ENCODE data around the gene OGFOD1.

The OGFOD1 gene

DNA sequence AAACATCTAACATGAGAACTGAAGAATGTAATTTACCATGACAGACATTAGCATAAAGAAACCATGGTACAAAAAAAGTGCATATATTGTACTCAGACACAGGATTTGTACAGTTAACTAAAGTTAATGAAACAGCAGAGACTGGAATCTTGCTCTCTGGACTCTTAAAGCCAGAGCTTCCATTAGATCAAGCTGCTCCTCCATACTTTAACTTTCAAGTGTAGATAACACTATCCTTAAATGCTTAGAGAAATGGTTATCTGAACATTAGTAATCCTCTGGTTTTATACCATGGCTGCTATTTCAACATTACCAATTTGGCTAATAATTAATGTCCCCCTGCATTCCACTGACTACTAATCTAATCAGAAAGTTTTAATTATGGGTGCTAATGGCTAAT lies 3.3 kb upstream of the OGFOD1 start:
- TF ChIP-seq FOXP2 (optimal IDR thresholded peaks at IDR 0.05; ENCODE audit: borderline replicate concordance, extremely low read depth, extremely low read length, insufficient read depth) = no peak
- TF ChIP-seq, protein P1, sequence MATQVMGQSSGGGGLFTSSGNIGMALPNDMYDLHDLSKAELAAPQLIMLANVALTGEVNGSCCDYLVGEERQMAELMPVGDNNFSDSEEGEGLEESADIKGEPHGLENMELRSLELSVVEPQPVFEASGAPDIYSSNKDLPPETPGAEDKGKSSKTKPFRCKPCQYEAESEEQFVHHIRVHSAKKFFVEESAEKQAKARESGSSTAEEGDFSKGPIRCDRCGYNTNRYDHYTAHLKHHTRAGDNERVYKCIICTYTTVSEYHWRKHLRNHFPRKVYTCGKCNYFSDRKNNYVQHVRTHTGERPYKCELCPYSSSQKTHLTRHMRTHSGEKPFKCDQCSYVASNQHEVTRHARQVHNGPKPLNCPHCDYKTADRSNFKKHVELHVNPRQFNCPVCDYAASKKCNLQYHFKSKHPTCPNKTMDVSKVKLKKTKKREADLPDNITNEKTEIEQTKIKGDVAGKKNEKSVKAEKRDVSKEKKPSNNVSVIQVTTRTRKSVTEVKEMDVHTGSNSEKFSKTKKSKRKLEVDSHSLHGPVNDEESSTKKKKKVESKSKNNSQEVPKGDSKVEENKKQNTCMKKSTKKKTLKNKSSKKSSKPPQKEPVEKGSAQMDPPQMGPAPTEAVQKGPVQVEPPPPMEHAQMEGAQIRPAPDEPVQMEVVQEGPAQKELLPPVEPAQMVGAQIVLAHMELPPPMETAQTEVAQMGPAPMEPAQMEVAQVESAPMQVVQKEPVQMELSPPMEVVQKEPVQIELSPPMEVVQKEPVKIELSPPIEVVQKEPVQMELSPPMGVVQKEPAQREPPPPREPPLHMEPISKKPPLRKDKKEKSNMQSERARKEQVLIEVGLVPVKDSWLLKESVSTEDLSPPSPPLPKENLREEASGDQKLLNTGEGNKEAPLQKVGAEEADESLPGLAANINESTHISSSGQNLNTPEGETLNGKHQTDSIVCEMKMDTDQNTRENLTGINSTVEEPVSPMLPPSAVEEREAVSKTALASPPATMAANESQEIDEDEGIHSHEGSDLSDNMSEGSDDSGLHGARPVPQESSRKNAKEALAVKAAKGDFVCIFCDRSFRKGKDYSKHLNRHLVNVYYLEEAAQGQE (IDR thresholded peaks at IDR 0.05; ENCODE audit: insufficient read depth in 1 of 2, low read depth in 2 of 2, low read length in 2 of 2) = no peak
- no peak for TF ChIP-seq TAF1 (IDR thresholded peaks at IDR 0.05; ENCODE audit: borderline replicate concordance, insufficient read depth, low read length)
- no peak for TF ChIP-seq SIN3A (IDR thresholded peaks at IDR 0.05; ENCODE audit: borderline replicate concordance, insufficient read depth, low read length)
- TF ChIP-seq POLR2AphosphoS5 (IDR thresholded peaks at IDR 0.05; ENCODE audit: low read depth, low read length) = no peak

- TF ChIP-seq TAF1 (IDR thresholded peaks at IDR 0.05; ENCODE audit: borderline replicate concordance, insufficient read depth, low read length) (no peak), SIN3A (IDR thresholded peaks at IDR 0.05; ENCODE audit: borderline replicate concordance, insufficient read depth, low read length) (no peak), FOXP2 (optimal IDR thresholded peaks at IDR 0.05; ENCODE audit: borderline replicate concordance, extremely low read depth, extremely low read length, insufficient read depth) (no peak), POLR2AphosphoS5 (IDR thresholded peaks at IDR 0.05; ENCODE audit: low read depth, low read length) (no peak)
- TF ChIP-seq, protein P1 (IDR thresholded peaks at IDR 0.05; ENCODE audit: insufficient read depth in 1 of 2, low read depth in 2 of 2, low read length in 2 of 2) = no peak
Observed at GRCh38 chr16:56450275-56450985, 924 bp upstream of the OGFOD1 start.

DNA sequence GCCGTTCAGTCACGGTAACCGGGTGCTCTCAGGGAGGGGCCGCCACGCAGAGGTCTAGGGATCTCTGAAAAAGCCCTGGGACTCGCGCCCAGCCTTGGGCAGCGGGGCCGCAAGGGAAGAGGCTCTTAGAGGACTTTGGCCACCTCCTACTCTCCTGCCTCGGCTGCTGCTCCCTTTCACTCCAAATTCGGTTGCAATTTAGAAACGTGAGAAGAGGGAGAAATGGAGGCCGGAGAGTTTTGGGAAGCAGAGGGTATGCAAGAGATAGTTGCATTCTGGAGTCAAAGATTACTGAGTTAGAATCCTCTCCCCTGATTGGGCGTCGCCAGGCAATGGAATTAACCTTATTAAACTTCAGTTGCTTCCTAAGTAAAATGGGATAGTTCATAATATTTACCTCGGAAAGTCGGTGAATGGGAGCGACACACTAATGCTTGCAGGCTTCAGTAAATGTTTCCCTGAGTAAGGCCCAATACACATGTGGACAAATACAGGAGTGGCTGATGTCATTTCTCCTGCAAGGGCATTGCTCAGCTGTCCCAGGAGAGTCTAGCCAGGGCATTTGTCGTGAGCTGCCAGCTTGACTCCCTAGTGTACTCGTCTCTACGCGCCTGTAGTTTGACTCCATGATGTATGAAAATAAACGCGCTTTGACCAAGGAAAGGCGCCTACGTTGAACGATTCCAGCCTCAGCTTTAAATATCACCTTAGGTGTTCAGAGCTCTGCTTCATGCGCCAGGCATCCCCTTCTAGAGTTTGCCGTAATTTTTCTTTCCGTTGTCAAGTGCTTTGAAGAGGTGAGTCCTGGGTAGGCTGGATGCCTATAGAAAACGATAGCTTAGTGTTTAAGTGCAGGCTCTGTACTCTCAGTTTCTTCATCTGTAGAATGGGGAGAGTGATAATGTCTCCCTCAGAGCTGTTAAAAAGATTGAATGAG lies 667 bp downstream of the OGFOD1 start:
- TF ChIP-seq POLR2AphosphoS5 (IDR thresholded peaks at IDR 0.05; ENCODE audit: low read depth, low read length) = no peak
- no peak for TF ChIP-seq TAF1 (IDR thresholded peaks at IDR 0.05; ENCODE audit: borderline replicate concordance, insufficient read depth, low read length)
- TF ChIP-seq, protein P1 (IDR thresholded peaks at IDR 0.05; ENCODE audit: insufficient read depth in 1 of 2, low read depth in 2 of 2, low read length in 2 of 2) = no peak
- no peak for TF ChIP-seq SIN3A (IDR thresholded peaks at IDR 0.05; ENCODE audit: borderline replicate concordance, insufficient read depth, low read length)
- TF ChIP-seq FOXP2 (optimal IDR thresholded peaks at IDR 0.05; ENCODE audit: borderline replicate concordance, extremely low read depth, extremely low read length, insufficient read depth) = no peak

- TF ChIP-seq POLR2AphosphoS5 (IDR thresholded peaks at IDR 0.05; ENCODE audit: low read depth, low read length) (no peak), SIN3A (IDR thresholded peaks at IDR 0.05; ENCODE audit: borderline replicate concordance, insufficient read depth, low read length) (no peak), FOXP2 (optimal IDR thresholded peaks at IDR 0.05; ENCODE audit: borderline replicate concordance, extremely low read depth, extremely low read length, insufficient read depth) (no peak), TAF1 (IDR thresholded peaks at IDR 0.05; ENCODE audit: borderline replicate concordance, insufficient read depth, low read length) (no peak)
- TF ChIP-seq, protein P1 (IDR thresholded peaks at IDR 0.05; ENCODE audit: insufficient read depth in 1 of 2, low read depth in 2 of 2, low read length in 2 of 2) = no peak
Observed at GRCh38 chr16:56457927-56458470, 6.6 kb downstream of the OGFOD1 start.

Measured in PFSK-1 (cell line).